SK-N-SH (cell line): Measurements from ENCODE around the gene CDC42BPG. TPM values are rescaled to one million over a fixed set of nuclear protein-coding genes. Genes with fewer than 3 reads are reported as not detected.

Experiments used
- CTCF ChIA-PET: fragments of 300-600, 350-600 bp; formaldehyde crosslinking; extraction: SDS; loops from one replicate; lab custom pipeline; 2021; lab: Yijun Ruan, JAX
- POLR2A ChIA-PET: fragments of 350-600 bp; sonication (Branson Sonifier 250); formaldehyde crosslinking; extraction: SDS; loops from one replicate; lab custom pipeline; 2020; ENCODE audit warnings: antibody characterized with exemption, inconsistent platforms; lab: Yijun Ruan, JAX
- DNase-seq: peaks from one replicate; pipeline ENCODE4 v3.0.0; 2012
- H2AFZ ChIP-seq: fragments of 200-600 bp; sonication (generic); 2 replicates; pipeline ENCODE4 v1.8.1; 2016; ENCODE audit warnings: antibody characterized with exemption, mild to moderate bottlenecking, low read depth
- H3F3A ChIP-seq: fragments of 200-600 bp; sonication (generic); replicated peaks from 2 replicates; pipeline ENCODE3; 2016; ENCODE audit warnings: antibody characterized with exemption, mild to moderate bottlenecking; ENCODE audit not compliant: insufficient read depth
- H3K27ac ChIP-seq, 2 experiments: fragments of 200-500 bp in 1 of 2; fragments of 200-600 bp in 1 of 2; sonication (Bioruptor generic) in 1 of 2; sonication (generic), shearing (Covaris generic) in 1 of 2; 2 replicates each; pipeline versions ENCODE4 v1.5.1 to v1.6.1; 2014 to 2016; ENCODE audit warnings: low read depth in 2 of 2, inconsistent platforms in 1 of 2, low read length in 1 of 2, mild to moderate bottlenecking in 1 of 2, mixed read lengths in 1 of 2
- H3K27me3 ChIP-seq: fragments of 200-600 bp; sonication (generic), shearing (Covaris generic); 2 replicates; pipeline ENCODE4 v1.6.1; 2016; ENCODE audit warnings: mixed run types; ENCODE audit not compliant: insufficient read depth
- H3K36me3 ChIP-seq, 2 experiments: fragments of 200-500 bp in 1 of 2; fragments of 200-600 bp in 1 of 2; sonication (Bioruptor generic) in 1 of 2; sonication (generic) in 1 of 2; replicated peaks in 1 of 2; 2 replicates each; pipeline versions ENCODE3 to v1.5.1; 2014 to 2016; ENCODE audit warnings: low read length in 1 of 2, mild to moderate bottlenecking in 1 of 2; ENCODE audit not compliant: insufficient read depth in 2 of 2, control insufficient read depth in 1 of 2
- H3K4me1 ChIP-seq, 2 experiments: fragments of 200-500 bp in 1 of 2; fragments of 200-600 bp in 1 of 2; sonication (Bioruptor generic) in 1 of 2; sonication (generic), shearing (Covaris generic) in 1 of 2; 2 replicates each; pipeline versions ENCODE4 v1.5.1 to v1.6.1; 2014 to 2016; ENCODE audit warnings: low read depth in 1 of 2, low read length in 1 of 2, mixed run types in 1 of 2; ENCODE audit not compliant: insufficient read depth in 2 of 2, control insufficient read depth in 1 of 2
- H3K4me2 ChIP-seq: fragments of 200-600 bp; sonication (generic), shearing (Covaris generic); 2 replicates; pipeline ENCODE4 v1.6.1; 2017; ENCODE audit warnings: mixed run types
- H3K4me3 ChIP-seq, 2 experiments: fragments of 200-500 bp in 1 of 2; fragments of 200-600 bp in 1 of 2; sonication (Bioruptor generic) in 1 of 2; sonication (generic), shearing (Covaris generic) in 1 of 2; 2 replicates each; pipeline versions ENCODE4 v1.5.1 to v1.8.1; 2014 to 2016; ENCODE audit warnings: low read depth in 2 of 2, inconsistent platforms in 1 of 2, low read length in 1 of 2, mild to moderate bottlenecking in 1 of 2, mixed read lengths in 1 of 2, moderate library complexity in 1 of 2
- H3K79me2 ChIP-seq: fragments of 200-600 bp; sonication (generic); 2 replicates; pipeline ENCODE4 v1.8.1; 2017; ENCODE audit warnings: mild to moderate bottlenecking; ENCODE audit not compliant: insufficient read depth
- H3K9ac ChIP-seq: fragments of 200-600 bp; sonication (generic); 2 replicates; pipeline ENCODE4 v1.6.1; 2017; ENCODE audit warnings: mixed run types
- H3K9me2 ChIP-seq: fragments of 200-600 bp; sonication (generic); 2 replicates; pipeline ENCODE4 v1.6.1; 2017; ENCODE audit warnings: mixed run types
- H3K9me3 ChIP-seq: fragments of 200-600 bp; sonication (generic); 2 replicates; pipeline ENCODE4 v1.6.1; 2017; ENCODE audit warnings: mixed run types, mild to moderate bottlenecking, moderate library complexity
- H4K20me1 ChIP-seq: fragments of 200-600 bp; sonication (generic); 2 replicates; pipeline ENCODE4 v1.6.1; 2017; ENCODE audit warnings: mild to moderate bottlenecking, mixed run types; ENCODE audit not compliant: insufficient read depth
- EP300 ChIP-seq, 2 experiments: IDR thresholded peaks; 2 replicates each; pipeline versions ENCODE4 v1.4.0 to v1.6.1; 2012; ENCODE audit warnings: borderline replicate concordance in 1 of 2, low read depth in 1 of 2, low read length in 1 of 2
- FOSL2 ChIP-seq: IDR thresholded peaks from 2 replicates; pipeline ENCODE4 v1.4.0; 2012; ENCODE audit warnings: low read depth, mild to moderate bottlenecking, moderate library complexity, borderline replicate concordance
- GABPA ChIP-seq: IDR thresholded peaks from 2 replicates; pipeline ENCODE4 v1.4.0; 2012; ENCODE audit warnings: low read depth, mild to moderate bottlenecking
- GATA2 ChIP-seq: sonication (generic); formaldehyde crosslinking; IDR thresholded peaks from 2 replicates; pipeline ENCODE4 v1.5.0; 2020; ENCODE audit warnings: mild to moderate bottlenecking, missing genetic modification reagents
- IRF3 ChIP-seq: fragments of 150-350 bp; IDR thresholded peaks from 2 replicates; pipeline ENCODE4 v1.6.1; 2016; ENCODE audit warnings: mild to moderate bottlenecking, low read depth, low read length
- MXI1 ChIP-seq: IDR thresholded peaks from 2 replicates; pipeline ENCODE4 v1.6.1; 2012; ENCODE audit warnings: mild to moderate bottlenecking, low read depth, low read length, improper control_type of control experiment
- NFIC ChIP-seq: IDR thresholded peaks from 2 replicates; pipeline ENCODE4 v1.4.0; 2012; ENCODE audit warnings: borderline replicate concordance
- NRF1 ChIP-seq: IDR thresholded peaks from 2 replicates; pipeline ENCODE4 v1.6.1; 2012; ENCODE audit warnings: low read depth, mild to moderate bottlenecking, low read length
- POLR2AphosphoS5 ChIP-seq: IDR thresholded peaks from 2 replicates; pipeline ENCODE4 v1.6.1; 2012; ENCODE audit warnings: low read depth, low read length
- RAD21 ChIP-seq: IDR thresholded peaks from 2 replicates; pipeline ENCODE4 v1.6.1; 2012; ENCODE audit warnings: mild to moderate bottlenecking, low read length
- REST ChIP-seq: IDR thresholded peaks from 2 replicates; pipeline ENCODE4 v1.6.1; 2012; ENCODE audit warnings: mild to moderate bottlenecking, low read depth, low read length, moderate library complexity
- RFX5 ChIP-seq: IDR thresholded peaks from 2 replicates; pipeline ENCODE4 v1.6.1; 2012; ENCODE audit warnings: mild to moderate bottlenecking, improper control_type of control experiment, low read length
- RXRA ChIP-seq: IDR thresholded peaks from 2 replicates; pipeline ENCODE4 v1.4.0; 2012; ENCODE audit warnings: low read depth, mild to moderate bottlenecking, borderline replicate concordance
- SMC3 ChIP-seq: IDR thresholded peaks from 2 replicates; pipeline ENCODE4 v1.6.1; 2012; ENCODE audit warnings: low read depth, low read length, improper control_type of control experiment
- TCF12 ChIP-seq: IDR thresholded peaks from 2 replicates; pipeline ENCODE4 v1.4.0; 2012
- TEAD4 ChIP-seq: IDR thresholded peaks from 2 replicates; pipeline ENCODE4 v1.4.0; 2012; ENCODE audit warnings: mild to moderate bottlenecking, borderline replicate concordance; ENCODE audit not compliant: insufficient read depth
- USF2 ChIP-seq: fragments of 150-350 bp; IDR thresholded peaks from 2 replicates; pipeline ENCODE4 v1.6.1; 2017; ENCODE audit warnings: antibody characterized with exemption, low read length, low read depth, borderline replicate concordance
- ZBTB33 ChIP-seq: IDR thresholded peaks from 2 replicates; pipeline ENCODE4 v1.4.0; 2012; ENCODE audit warnings: low read depth, borderline replicate concordance
- WGBS: methylation state at CpG from one replicate; pipeline ENCODE4 v1.1.6; 2017; ENCODE audit warnings: low lambda C conversion rate; 5-methylcytosine and 5-hydroxymethylcytosine counted together
- polyA plus RNA-seq, 3 experiments: library from polyadenylated mRNA; depleted of rRNA; stranded (reverse); fragments of >200 nt; gene quantifications; 2 replicates each; pipeline ENCODE4 v1.2.3, GENCODE V29; 2012

CDC42BPG gene
- polyA plus RNA-seq, 1 of the 3 experiments (the other 2 are of a cell fraction), result 0.33 TPM

- no peak overlapping the region for H3K27ac ChIP-seq
- no peak for DNase-seq
- no peak overlapping the region for H2AFZ ChIP-seq
- H3F3A ChIP-seq, result peaks cover 7% of the 10 kb centered on the region
- TF ChIP-seq NRF1 (no peak), ZBTB33 (no peak), EP300 (IDR thresholded peaks at IDR 0.05; ENCODE audit: borderline replicate concordance in 1 of 2, low read depth in 1 of 2, low read length in 1 of 2) (no peak), POLR2AphosphoS5 (no peak), TCF12 (no peak), FOSL2 (no peak), GATA2 (CRISPR knock-in tag) (no peak), RXRA (no peak)
- TF ChIP-seq, all 33 proteins: peak for 0
- H3K79me2 ChIP-seq, result peaks cover 10% of the 10 kb centered on the region; the same call in 1 of the 2 replicates
- CTCF ChIA-PET, result interaction anchor here (1.6 to 12.8 kb wide), 4 partner anchors 11 to 145 kb away, joined by 5 to 530 read pairs (median 24); partner anchors contain the start of genes BATF2 and EHD1
- peaks cover 13 to 26% of the 10 kb centered on the region in 2 experiments; a peak in 3 of 4 replicates for H3K4me1 ChIP-seq
- peaks cover 7 to 11% of the 10 kb centered on the region in 2 experiments for H3K36me3 ChIP-seq
- no peaks in the 10 kb centered on the region for H3K27me3 ChIP-seq
- POLR2A ChIA-PET, result no interaction called here
- no peak overlapping the region for H3K4me3 ChIP-seq
- 83% methylated on average over 3 of the region's 8 CpGs for WGBS
- no peaks in the 10 kb centered on the region for H4K20me1 ChIP-seq
- H3K9me3 ChIP-seq, result no peaks in the 10 kb centered on the region
- no peaks in the 10 kb centered on the region for H3K9me2 ChIP-seq
- H3K4me2 ChIP-seq, result no peak overlapping the region
- no peak overlapping the region for H3K9ac ChIP-seq
Measured at GRCh38 chr11:64851831-64852351, 7.4 kb upstream of the CDC42BPG start.

- WGBS, result 100% methylated on average over 5 of the region's 13 CpGs
Measured at GRCh38 chr11:64850979-64851567, 6.6 kb upstream of the CDC42BPG start.

More at GRCh38 chr11:64850979-64851567, 6.6 kb upstream of the CDC42BPG start:
- Histone ChIP-seq H3K27me3 (no peaks in the 10 kb centered on the region), H3F3A (peaks cover 10% of the 10 kb centered on the region), H3K79me2 (peaks cover 2% of the 10 kb centered on the region; the same call in 1 of the 2 replicates), H3K9me2 (no peaks in the 10 kb centered on the region), H3K36me3 (peaks cover 7 to 11% of the 10 kb centered on the region in 2 experiments), H3K27ac (no peak overlapping the region), H3K4me2 (no peak overlapping the region), H3K9me3 (no peaks in the 10 kb centered on the region), H3K4me1 (peaks cover 7 to 18% of the 10 kb centered on the region in 2 experiments; a peak in 3 of 4 replicates), H3K4me3 (no peak overlapping the region), H2AFZ (no peak overlapping the region), H3K9ac (no peak overlapping the region), H4K20me1 (no peaks in the 10 kb centered on the region)
- CTCF ChIA-PET, result interaction anchor here (1.1 to 12.8 kb wide), 5 partner anchors 12 to 163 kb away, joined by 3 to 530 read pairs (median 6); partner anchors contain the start of genes ARL2 and EHD1
- no peak for DNase-seq
- POLR2A ChIA-PET, result no interaction called here
- TF ChIP-seq SMC3 (no peak), REST (no peak), RXRA (no peak), NRF1 (no peak), TEAD4 (no peak), RFX5 (no peak), EP300 (IDR thresholded peaks at IDR 0.05; ENCODE audit: borderline replicate concordance in 1 of 2, low read depth in 1 of 2, low read length in 1 of 2) (no peak), NFIC (no peak), GABPA (no peak), IRF3 (no peak), FOSL2 (no peak), USF2 (no peak), RAD21 (no peak), MXI1 (no peak)
